Choroid plexus epithelial cell (primary cell): Measurements from ENCODE around the gene JAGN1.
"Not testable (repeated sequence)": the region's sequence is repeated elsewhere in the genome, so short reads cannot be mapped to it uniquely, and the experiment has no call there.

Experiments used
- DNase-seq: peaks from one replicate; pipeline ENCODE4 v3.0.0-alpha.2; 2010; ENCODE audit warnings: low read depth
- H3K4me3 ChIP-seq: 2 replicates; pipeline ENCODE4 v1.5.1; 2011; ENCODE audit warnings: low read depth, mild to moderate bottlenecking, control low read depth, low read length, moderate library complexity
- CTCF ChIP-seq: conservative IDR thresholded peaks from 2 replicates; pipeline ENCODE4 v1.5.1; 2011; ENCODE audit warnings: low read depth, mild to moderate bottlenecking, control low read depth, inconsistent platforms, low read length, moderate library complexity

The JAGN1 gene

GRCh38 chr3:9897408-9898372 is 7.3 kb downstream of the JAGN1 start:
- TF ChIP-seq CTCF, result no peak

GRCh38 chr3:9898467-9899241 is 8.2 kb downstream of the JAGN1 start:
- no peak for DNase-seq

More at GRCh38 chr3:9897408-9898372, 7.3 kb downstream of the JAGN1 start:
- no peak overlapping the region for H3K4me3 ChIP-seq
- DNase-seq, result no peak

GRCh38 chr3:9899289-9899791 is 8.9 kb downstream of the JAGN1 start:
- no peak overlapping the region for H3K4me3 ChIP-seq
- DNase-seq, result no peak
- no peak for TF ChIP-seq CTCF

More at GRCh38 chr3:9898467-9899241, 8.2 kb downstream of the JAGN1 start:
- no peak overlapping the region for H3K4me3 ChIP-seq
- TF ChIP-seq CTCF, result no peak

- H3K4me3 ChIP-seq, DNase-seq: not testable (repeated sequence)
These were observed 10.6 kb downstream of the JAGN1 start for GRCh38 chr3:9900965-9901415.

- TF ChIP-seq CTCF, result no peak
- no peak for DNase-seq
- H3K4me3 ChIP-seq, result no peak overlapping the region
These were observed 11.6 kb downstream of the JAGN1 start for GRCh38 chr3:9901967-9902366.

GRCh38 chr3:9902372-9903237 is 12.2 kb downstream of the JAGN1 start, which contains the start of gene IL17RE:
TSS of gene IL17RE (plus strand) at chr3:9902848. CDS start at chr3:9902933, 85 bp downstream.
- no peak for DNase-seq
- no peak for TF ChIP-seq CTCF
- no peak within 1 kb of the TSS for H3K4me3 ChIP-seq
